ENCODE results near the gene MCU. TPM values are rescaled to one million over a fixed set of nuclear protein-coding genes. Genes with fewer than 3 reads are reported as not detected.
"Not testable (repeated sequence)": the region's sequence is repeated elsewhere in the genome, so short reads cannot be mapped to it uniquely, and the experiment has no call there.

MCU gene
- total and polyA plus RNA-seq, 2 donors (not counting 1 experiment from before 2014, with no cell fraction given): 11.7 to 21.1 TPM

DNA sequence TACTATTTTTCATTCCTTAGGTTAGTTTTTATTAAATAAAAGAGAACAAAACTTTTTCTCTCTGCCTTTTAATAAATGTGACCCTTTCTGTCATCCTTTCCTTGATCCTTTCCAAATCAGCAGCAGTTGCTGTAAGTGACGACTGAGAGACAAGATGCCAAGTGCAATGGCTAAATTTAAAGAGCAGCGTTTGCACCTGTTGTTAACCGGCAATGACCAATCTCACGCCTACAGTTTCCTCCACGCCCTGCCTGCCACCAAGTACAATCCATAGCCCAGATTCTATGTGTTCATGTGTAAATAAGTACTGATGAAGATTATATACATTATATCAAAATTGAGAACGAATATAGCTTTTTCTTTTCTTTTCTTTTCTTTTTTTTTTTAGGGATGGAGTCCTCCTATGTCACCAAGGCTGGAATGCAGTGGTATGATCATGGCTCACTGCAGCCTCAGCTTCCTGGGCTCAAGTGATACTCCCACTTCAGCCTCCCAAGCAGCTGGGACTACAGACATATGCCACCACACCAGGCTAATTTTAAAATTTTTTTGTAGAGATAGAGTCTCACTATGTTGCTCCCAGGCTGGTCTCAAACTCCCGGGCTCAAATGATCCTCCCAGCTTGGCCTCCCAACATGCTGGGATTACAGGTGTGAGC lies 6.5 kb upstream of the MCU start:
- intact Hi-C loops (cut with micrococcal nuclease): no loop called here
- ATAC-seq (ENCODE audit: low read depth): no peak
- ChIA-PET CTCF (no interaction called here), POLR2A (interaction anchor here (0.6 kb wide), 1 partner anchor 389 kb away, joined by 3 read pairs; no protein-coding TSS in a partner anchor)
- no peaks in the 10 kb centered on the region for H3K36me3 ChIP-seq (replicated peaks in 1 of 2; ENCODE audit: control extremely low read depth in 1 of 2, control insufficient read depth in 1 of 2, extremely low read depth in 1 of 2, insufficient read depth in 2 of 2, low read length in 1 of 2)
- H3K4me2 ChIP-seq (replicated peaks; ENCODE audit: low read depth, low read length, poor library complexity, severe bottlenecking): no peak overlapping the region
- no peaks in the 10 kb centered on the region for H3K4me1 ChIP-seq (ENCODE audit: control insufficient read depth in 2 of 2, insufficient read depth in 2 of 2, low read length in 2 of 2)
- no peak overlapping the region for H2AFZ ChIP-seq (ENCODE audit: insufficient read depth, low read depth, low read length, poor library complexity, severe bottlenecking)
- H3K4me3 ChIP-seq (ENCODE audit: control extremely low read depth in 1 of 5, extremely low read depth in 1 of 5, insufficient read depth in 1 of 5, low read depth in 2 of 5, low read length in 4 of 5): no peak overlapping the region
- WGBS (ENCODE audit: insufficient coverage): 86% methylated on average over 1 of the region's 7 CpGs
- TF ChIP-seq CTCF (IDR thresholded peaks at IDR 0.05) (no peak), EZH2 (IDR thresholded peaks at IDR 0.05; ENCODE audit: borderline replicate concordance, insufficient read depth, low read depth, low read length, poor library complexity, severe bottlenecking) (no peak)
- peaks cover 9% of the 10 kb centered on the region for H3K4me1 Mint-ChIP-seq
- H3K79me2 ChIP-seq (ENCODE audit: control insufficient read depth, insufficient read depth, low read length): no peaks in the 10 kb centered on the region
- no peaks in the 10 kb centered on the region for H3K9me3 ChIP-seq (ENCODE audit: control extremely low read depth in 1 of 3, control insufficient read depth in 2 of 3, insufficient read depth in 1 of 3, low read length in 2 of 3)
- H4K20me1 ChIP-seq (ENCODE audit: control insufficient read depth, insufficient read depth, low read length, poor library complexity, severe bottlenecking): no peaks in the 10 kb centered on the region
- no peaks in the 10 kb centered on the region for H3K9me3 Mint-ChIP-seq (ENCODE audit: insufficient read depth)
- H3K27ac ChIP-seq (ENCODE audit: low read length in 2 of 2): no peak overlapping the region
- H3K27me3 ChIP-seq (replicated peaks in 1 of 4; ENCODE audit: control extremely low read depth in 1 of 4, control insufficient read depth in 3 of 4, insufficient read depth in 4 of 4, low read length in 3 of 4): no peaks in the 10 kb centered on the region
- H3K4me3 Mint-ChIP-seq: no peak overlapping the region
- H3K27ac Mint-ChIP-seq: no peak overlapping the region
- H3K27me3 Mint-ChIP-seq: no peaks in the 10 kb centered on the region
- DNase-seq: no peak
- no peak overlapping the region for H3K9ac ChIP-seq (ENCODE audit: low read length)

GRCh38 chr10:72686430-72686829 lies 5.5 kb upstream of the MCU start:
- H3K27me3 Mint-ChIP-seq; H3K9me3 Mint-ChIP-seq (ENCODE audit: insufficient read depth); H3K4me3 Mint-ChIP-seq; H3K9ac ChIP-seq (ENCODE audit: low read length); POLR2A ChIA-PET; DNase-seq; H2AFZ ChIP-seq (ENCODE audit: insufficient read depth, low read depth, low read length, poor library complexity, severe bottlenecking); H3K9me3 ChIP-seq (ENCODE audit: control extremely low read depth in 1 of 3, control insufficient read depth in 2 of 3, insufficient read depth in 1 of 3, low read length in 2 of 3); intact Hi-C loops (cut with micrococcal nuclease); ATAC-seq (ENCODE audit: low read depth); H3K36me3 ChIP-seq (replicated peaks in 1 of 2; ENCODE audit: control extremely low read depth in 1 of 2, control insufficient read depth in 1 of 2, extremely low read depth in 1 of 2, insufficient read depth in 2 of 2, low read length in 1 of 2); H4K20me1 ChIP-seq (ENCODE audit: control insufficient read depth, insufficient read depth, low read length, poor library complexity, severe bottlenecking); H3K27me3 ChIP-seq (replicated peaks in 1 of 4; ENCODE audit: control extremely low read depth in 1 of 4, control insufficient read depth in 3 of 4, insufficient read depth in 4 of 4, low read length in 3 of 4); H3K79me2 ChIP-seq (ENCODE audit: control insufficient read depth, insufficient read depth, low read length); H3K27ac ChIP-seq (ENCODE audit: low read length in 2 of 2); H3K4me2 ChIP-seq (replicated peaks; ENCODE audit: low read depth, low read length, poor library complexity, severe bottlenecking); H3K4me3 ChIP-seq (ENCODE audit: control extremely low read depth in 1 of 5, extremely low read depth in 1 of 5, insufficient read depth in 1 of 5, low read depth in 2 of 5, low read length in 4 of 5); H3K27ac Mint-ChIP-seq; H3K4me1 ChIP-seq (ENCODE audit: control insufficient read depth in 2 of 2, insufficient read depth in 2 of 2, low read length in 2 of 2); CTCF ChIA-PET: not testable (repeated sequence)
- 97% methylated on average over 5 of the region's 8 CpGs for WGBS (ENCODE audit: insufficient coverage)
- H3K4me1 Mint-ChIP-seq: peaks cover 11% of the 10 kb centered on the region

Data from B cell (primary cell).